A673 (cell line): ENCODE data around the gene RSU1. TPM values are rescaled to one million over a fixed set of nuclear protein-coding genes. Genes with fewer than 3 reads are reported as not detected.

Source experiments
- BruUV-seq: library from RNA; stranded (reverse); fragments of 400-500 nt; replicated peaks from 2 replicates; lab custom pipeline; 2021; lab: Mats Ljungman, UMichigan
- CTCF ChIA-PET: fragments of 300-600 bp; sonication (Branson Sonifier 250); formaldehyde crosslinking; loops from one replicate; lab custom pipeline; 2022; ENCODE audit warnings: antibody characterized with exemption; lab: Charles Lee
- POLR2A ChIA-PET: fragments of 300-600 bp; sonication (Branson Sonifier 250); formaldehyde crosslinking; loops from one replicate; lab custom pipeline; 2022; ENCODE audit warnings: antibody characterized with exemption; ENCODE audit not compliant: low non-redundant PET; lab: Charles Lee
- DNase-seq: peaks from one replicate; pipeline ENCODE4 v3.0.0-alpha.2; 2015; ENCODE audit warnings: low spot score
- H3K27ac ChIP-seq: fragments of 200-600 bp; sonication (generic); 2 replicates; pipeline ENCODE4 v1.5.1; 2016; ENCODE audit warnings: mixed run types, low read depth, mild to moderate bottlenecking, mixed read lengths, antibody characterized with exemption, low read length; ENCODE audit not compliant: poor library complexity, severe bottlenecking
- H3K27me3 ChIP-seq: fragments of 200-600 bp; sonication (generic); replicated peaks from 2 replicates; pipeline ENCODE4 v1.6.1; 2017; ENCODE audit warnings: mixed run types, low read depth, mild to moderate bottlenecking, mixed read lengths, antibody characterized with exemption, low read length; ENCODE audit not compliant: insufficient read depth, poor library complexity
- H3K36me3 ChIP-seq: fragments of 200-600 bp; sonication (generic); 2 replicates; pipeline ENCODE4 v1.6.1; 2016; ENCODE audit warnings: mixed run types, mild to moderate bottlenecking, mixed read lengths, antibody characterized with exemption, low read length; ENCODE audit not compliant: insufficient read depth, poor library complexity, severe bottlenecking
- H3K4me1 ChIP-seq: fragments of 200-600 bp; sonication (generic); 2 replicates; pipeline ENCODE4 v1.6.1; 2017; ENCODE audit warnings: mixed run types, mild to moderate bottlenecking, mixed read lengths, antibody characterized with exemption, low read length; ENCODE audit not compliant: insufficient read depth, poor library complexity, severe bottlenecking
- H3K4me3 ChIP-seq: fragments of 200-600 bp; sonication (generic); 2 replicates; pipeline ENCODE4 v1.5.1; 2016; ENCODE audit warnings: low read depth, mixed run types, mild to moderate bottlenecking, mixed read lengths, low read length; ENCODE audit not compliant: poor library complexity, severe bottlenecking
- H3K9me3 ChIP-seq: fragments of 200-600 bp; sonication (generic); 2 replicates; pipeline ENCODE4 v1.6.1; 2016; ENCODE audit warnings: mixed run types, low read depth, mild to moderate bottlenecking, mixed read lengths, antibody characterized with exemption, low read length; ENCODE audit not compliant: poor library complexity, severe bottlenecking
- EZH2 ChIP-seq: fragments of 200-600 bp; sonication (generic); IDR thresholded peaks from 2 replicates; pipeline ENCODE4 v1.6.1; 2017; ENCODE audit warnings: borderline replicate concordance, low read depth, mild to moderate bottlenecking, mixed read lengths, antibody characterized with exemption, low read length; ENCODE audit not compliant: poor library complexity, severe bottlenecking
- intact Hi-C: fragments of 100-400 bp; cut with micrococcal nuclease; formaldehyde crosslinking; loops from one replicate; pipeline ENCODE4 v1.10.0; 2022; ENCODE audit not compliant: unreplicated experiment
- total RNA-seq: library from RNA; stranded (reverse); gene quantifications from 2 replicates; pipeline ENCODE4 v1.2.3, GENCODE V29; 2021
- TF ChIP-seq, protein P1 (sequence below): fragments of 300-800, 200-600 bp; sonication (generic); conservative IDR thresholded peaks from 2 replicates; pipeline ENCODE4 v1.5.1; 2017; ENCODE audit warnings: low read depth, mild to moderate bottlenecking, antibody characterized with exemption, low read length, moderate library complexity, mixed read lengths

Gene RSU1
- total RNA-seq, 1 experiment from 2014 or later: 64.0 TPM

DNA sequence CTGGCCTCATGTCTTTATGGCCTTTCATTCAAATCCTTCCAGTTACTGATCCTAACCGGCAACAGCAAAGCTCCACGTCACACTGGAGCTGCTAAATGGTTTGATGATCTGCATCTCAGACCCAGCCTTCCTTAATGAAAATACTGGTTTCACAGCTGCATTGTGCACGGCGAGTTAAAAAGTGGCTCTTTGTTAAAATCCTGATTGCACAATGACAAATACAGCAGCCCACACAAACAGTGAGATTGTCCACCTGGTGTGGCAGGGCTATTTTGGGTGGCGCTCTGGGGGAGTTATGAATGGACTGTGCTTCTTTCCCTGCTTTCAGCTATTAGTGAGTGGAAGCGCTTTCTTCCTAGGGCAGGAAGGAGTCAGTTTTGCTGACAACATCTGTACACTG lies 232.1 kb downstream of the RSU1 start:
- TF ChIP-seq, protein P1, sequence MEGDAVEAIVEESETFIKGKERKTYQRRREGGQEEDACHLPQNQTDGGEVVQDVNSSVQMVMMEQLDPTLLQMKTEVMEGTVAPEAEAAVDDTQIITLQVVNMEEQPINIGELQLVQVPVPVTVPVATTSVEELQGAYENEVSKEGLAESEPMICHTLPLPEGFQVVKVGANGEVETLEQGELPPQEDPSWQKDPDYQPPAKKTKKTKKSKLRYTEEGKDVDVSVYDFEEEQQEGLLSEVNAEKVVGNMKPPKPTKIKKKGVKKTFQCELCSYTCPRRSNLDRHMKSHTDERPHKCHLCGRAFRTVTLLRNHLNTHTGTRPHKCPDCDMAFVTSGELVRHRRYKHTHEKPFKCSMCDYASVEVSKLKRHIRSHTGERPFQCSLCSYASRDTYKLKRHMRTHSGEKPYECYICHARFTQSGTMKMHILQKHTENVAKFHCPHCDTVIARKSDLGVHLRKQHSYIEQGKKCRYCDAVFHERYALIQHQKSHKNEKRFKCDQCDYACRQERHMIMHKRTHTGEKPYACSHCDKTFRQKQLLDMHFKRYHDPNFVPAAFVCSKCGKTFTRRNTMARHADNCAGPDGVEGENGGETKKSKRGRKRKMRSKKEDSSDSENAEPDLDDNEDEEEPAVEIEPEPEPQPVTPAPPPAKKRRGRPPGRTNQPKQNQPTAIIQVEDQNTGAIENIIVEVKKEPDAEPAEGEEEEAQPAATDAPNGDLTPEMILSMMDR: no peak
- TF ChIP-seq EZH2: no peak
- ChIA-PET POLR2A (no interaction called here), CTCF (no interaction called here)
- intact Hi-C loops: no loop called here
- no peaks in the 10 kb centered on the region for H3K9me3 ChIP-seq
- peaks cover 28% of the 10 kb centered on the region for H3K27me3 ChIP-seq
- peak; percentile 4 for DNase-seq
- H3K27ac ChIP-seq: no peak overlapping the region
- no peak overlapping the region for H3K4me3 ChIP-seq
- H3K4me1 ChIP-seq: no peaks in the 10 kb centered on the region
- BruUV-seq: no TSS peak
- H3K36me3 ChIP-seq: no peaks in the 10 kb centered on the region

DNA sequence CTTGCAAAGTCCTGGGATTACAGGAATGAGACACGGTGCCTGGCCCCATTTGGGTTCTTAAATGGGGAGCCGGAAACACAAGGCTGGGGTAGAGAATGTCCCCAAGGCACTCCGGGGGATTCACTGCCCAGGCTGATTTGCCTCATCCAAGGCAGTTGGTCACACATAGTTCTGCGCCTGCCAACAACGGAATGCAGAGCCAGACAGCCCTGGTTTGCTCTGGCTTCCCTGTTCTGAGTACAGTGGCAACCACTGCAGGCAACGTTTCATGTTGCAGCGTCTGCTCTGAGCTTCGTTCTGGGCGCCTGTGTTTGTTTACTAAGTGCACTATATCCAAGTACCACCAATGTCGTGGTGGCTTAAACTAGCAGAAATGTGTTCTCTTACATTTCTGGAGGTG lies 233.8 kb downstream of the RSU1 start:
- Histone ChIP-seq H3K4me3 (no peak overlapping the region), H3K9me3 (no peaks in the 10 kb centered on the region), H3K27ac (no peak overlapping the region), H3K36me3 (no peaks in the 10 kb centered on the region), H3K4me1 (no peaks in the 10 kb centered on the region), H3K27me3 (peaks cover 37% of the 10 kb centered on the region)
- CTCF ChIA-PET: no interaction called here
- TF ChIP-seq, protein P1: no peak
- no peak for TF ChIP-seq EZH2
- POLR2A ChIA-PET: no interaction called here
- no peak for DNase-seq
- no TSS peak for BruUV-seq
- intact Hi-C loops: no loop called here

GRCh38 chr10:16581202-16581601 lies 236.0 kb downstream of the RSU1 start:
- no peaks in the 10 kb centered on the region for H3K9me3 ChIP-seq
- no peak for DNase-seq
- peaks cover 59% of the 10 kb centered on the region for H3K27me3 ChIP-seq
- H3K4me3 ChIP-seq: no peak overlapping the region
- POLR2A ChIA-PET: no interaction called here
- H3K4me1 ChIP-seq: no peaks in the 10 kb centered on the region
- BruUV-seq: no TSS peak
- TF ChIP-seq, protein P1: no peak
- no peak for TF ChIP-seq EZH2
- CTCF ChIA-PET: interaction anchor here (0.5 kb wide), 1 partner anchor 130 kb away, joined by 3 read pairs; no protein-coding TSS in a partner anchor
- no peaks in the 10 kb centered on the region for H3K36me3 ChIP-seq
- no peak overlapping the region for H3K27ac ChIP-seq
- intact Hi-C loops: no loop called here
